HL-60/S4 treated with phorbol 12-myristate 13-acetate at 8.2 ng/mL for 4 days and 3 days (cell line): ENCODE results near the gene LCTL.

Source experiments
- in situ Hi-C: fragments of 300-500 bp; cut with MboI; formaldehyde crosslinking; loops from 2 replicates; pipeline ENCODE4 v1.15.0; 2022; ENCODE audit warnings: low sequenced_read_pairs

LCTL gene

GRCh38 chr15:66565741-66566144 is at the start of gene LCTL:
Gene LCTL (minus strand): TSS chr15:66565998. CDS start chr15:66565365, 633 bp downstream.
- in situ Hi-C loops, result no loop called here

- in situ Hi-C loops, result loop anchor here (25.0 kb wide), 1 partner anchor 147 kb away; no protein-coding TSS in a partner anchor
These were observed 49.4 kb upstream of the LCTL start for GRCh38 chr15:66614951-66615760.

- in situ Hi-C loops, result loop anchor here (25.0 kb wide), 1 partner anchor 148 kb away; no protein-coding TSS in a partner anchor
These were observed 48.7 kb upstream of the LCTL start for GRCh38 chr15:66614456-66614855.

GRCh38 chr15:66613743-66614142 is 47.9 kb upstream of the LCTL start:
- in situ Hi-C loops, result loop anchor here (25.0 kb wide), 1 partner anchor 149 kb away; no protein-coding TSS in a partner anchor

GRCh38 chr15:66611257-66612053 is 45.7 kb upstream of the LCTL start:
- in situ Hi-C loops, result loop anchor here (25.0 kb wide), 1 partner anchor 151 kb away; no protein-coding TSS in a partner anchor

DNA sequence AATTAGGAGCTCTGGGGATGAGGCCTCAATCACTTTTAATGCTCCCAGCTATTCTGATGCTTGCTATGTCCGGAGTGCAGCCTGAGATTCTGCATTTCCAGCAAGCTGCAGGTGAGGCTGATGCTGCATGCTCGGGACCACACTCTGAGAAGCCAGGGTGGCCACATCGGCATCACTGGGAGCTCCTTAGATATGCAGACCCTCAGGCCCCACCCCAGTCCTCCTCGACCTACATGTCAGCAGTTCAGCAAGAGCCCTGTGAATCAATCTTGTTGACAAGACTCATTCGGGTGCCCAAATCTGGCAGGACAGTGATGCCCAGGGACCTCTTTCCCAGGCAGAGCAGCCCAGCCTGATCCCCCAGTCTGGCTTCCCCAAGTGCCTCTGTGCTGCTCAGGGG is 44.1 kb upstream of the LCTL start:
- in situ Hi-C loops, result loop anchor here (10.0 to 25.0 kb wide), 2 partner anchors 152 to 235 kb away; no protein-coding TSS in a partner anchor

DNA sequence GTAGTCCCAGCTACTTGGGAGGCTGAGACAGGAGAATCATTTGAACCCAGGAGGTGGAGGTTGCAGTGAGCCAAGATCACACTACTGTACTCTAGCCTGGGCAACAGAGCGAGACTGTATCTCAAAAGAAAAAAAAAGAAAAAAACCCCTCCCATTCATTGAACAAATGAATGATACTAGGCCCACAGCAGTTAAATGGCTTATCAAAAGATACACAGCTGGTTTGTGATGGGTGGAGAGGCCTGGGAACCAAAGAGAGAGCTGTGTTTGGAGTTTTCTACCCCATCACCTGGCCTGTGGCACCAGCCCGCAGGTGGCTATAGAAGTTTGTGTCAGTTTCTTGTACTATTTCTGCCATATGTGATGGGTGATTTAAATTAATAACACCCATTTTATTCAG is 43.1 kb upstream of the LCTL start:
- in situ Hi-C loops, result loop anchor here (10.0 to 25.0 kb wide), 2 partner anchors 153 to 236 kb away; no protein-coding TSS in a partner anchor

DNA sequence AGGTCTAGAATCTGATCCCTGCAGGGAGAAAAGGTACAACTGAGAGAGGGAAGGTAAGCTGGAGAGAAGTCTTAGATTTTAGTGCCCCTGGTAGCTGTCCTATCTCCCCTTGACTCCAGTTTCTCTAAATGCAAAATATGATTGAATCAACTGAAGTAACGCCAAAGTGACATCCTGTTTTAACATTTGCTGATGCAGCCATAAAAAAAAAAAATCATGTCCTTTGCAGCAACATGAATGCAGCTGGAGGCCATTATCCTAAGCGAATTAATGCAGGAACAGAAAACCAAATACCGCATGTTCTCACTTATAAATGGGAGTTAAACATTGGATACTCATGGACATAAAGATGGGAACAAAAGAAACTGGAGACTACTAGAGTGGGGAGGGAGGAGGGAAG is 42.4 kb upstream of the LCTL start:
- in situ Hi-C loops, result loop anchor here (10.0 to 25.0 kb wide), 2 partner anchors 154 to 237 kb away; no protein-coding TSS in a partner anchor

- in situ Hi-C loops, result loop anchor here (10.0 to 25.0 kb wide), 2 partner anchors 159 to 241 kb away; no protein-coding TSS in a partner anchor
These were observed 37.7 kb upstream of the LCTL start for GRCh38 chr15:66603301-66604179.

DNA sequence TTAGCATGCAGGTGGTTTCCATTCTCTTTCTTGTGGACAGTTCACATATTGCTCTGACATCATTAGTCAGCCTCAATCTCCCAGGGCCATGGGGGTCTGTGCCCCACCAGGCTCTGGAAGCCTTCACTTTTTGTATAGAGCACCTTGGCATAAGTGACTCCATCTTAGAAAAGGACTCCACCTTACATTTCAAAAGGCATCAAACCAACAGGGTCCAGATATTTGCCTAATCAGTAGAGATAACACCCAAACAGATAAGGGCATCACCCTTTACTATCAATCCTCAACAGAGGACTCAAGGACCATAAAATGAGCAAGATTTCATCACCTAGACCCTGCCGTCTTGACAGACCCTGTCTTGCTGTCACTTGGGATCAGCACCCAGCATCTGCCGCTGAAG is 35.7 kb upstream of the LCTL start:
- in situ Hi-C loops, result loop anchor here (10.0 to 25.0 kb wide), 2 partner anchors 161 to 243 kb away; no protein-coding TSS in a partner anchor

DNA sequence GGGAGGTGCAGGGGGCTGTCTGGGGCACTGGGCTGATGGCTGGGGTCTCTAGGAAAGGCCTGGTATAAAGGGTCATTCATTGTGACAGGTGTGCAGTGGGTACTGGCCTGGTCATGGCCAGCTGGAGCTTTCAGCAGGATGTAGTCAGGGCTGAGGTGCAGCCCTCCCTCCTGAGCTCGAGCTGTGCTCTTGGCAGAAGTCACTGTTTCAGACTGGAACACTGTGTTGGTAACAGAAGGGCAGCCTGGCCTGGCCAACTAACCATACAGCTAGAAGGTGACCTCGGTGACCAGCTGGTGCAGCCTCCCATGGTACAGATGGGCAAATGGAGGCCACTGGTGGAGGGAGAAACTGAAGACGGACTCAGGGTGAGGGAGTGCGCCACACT is 34.4 kb upstream of the LCTL start:
- in situ Hi-C loops, result loop anchor here (10.0 to 25.0 kb wide), 2 partner anchors 162 to 245 kb away; no protein-coding TSS in a partner anchor

DNA sequence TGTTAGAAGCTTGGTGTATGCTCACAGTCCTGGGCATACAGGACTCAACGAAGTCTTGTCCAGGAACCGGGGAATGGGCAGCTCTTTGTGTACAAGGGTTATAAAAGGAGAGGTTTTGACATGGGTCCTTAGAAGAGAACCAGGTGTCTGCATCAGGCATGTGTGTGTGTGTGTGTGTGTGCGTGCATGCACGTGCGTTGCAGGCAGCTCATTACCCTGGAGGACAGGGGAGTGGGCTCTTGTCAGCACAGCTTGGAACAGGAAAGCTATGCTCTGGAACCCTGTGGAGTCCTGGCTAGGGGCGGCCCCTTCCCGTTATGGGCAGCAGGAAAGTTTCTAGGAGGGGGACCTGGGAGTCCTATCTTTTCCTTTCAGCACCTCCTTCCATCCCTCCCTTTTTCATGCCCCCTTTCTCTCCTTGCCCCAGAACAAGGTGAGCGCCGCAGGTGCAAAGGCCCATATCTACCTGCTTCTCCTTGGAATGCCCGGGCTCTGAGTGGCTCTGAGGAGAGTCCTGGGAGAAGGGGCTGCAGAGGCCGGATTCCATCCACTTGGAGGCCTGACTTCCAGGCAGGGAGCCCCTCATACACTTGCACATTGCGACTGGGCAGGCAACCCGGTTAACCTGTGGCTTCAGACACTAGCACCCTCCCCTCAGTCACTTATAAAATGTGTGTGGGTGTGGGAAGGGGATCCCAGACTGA is 33.9 kb upstream of the LCTL start:
- in situ Hi-C loops, result loop anchor here (10.0 to 25.0 kb wide), 2 partner anchors 163 to 245 kb away; no protein-coding TSS in a partner anchor

GRCh38 chr15:66598095-66598815 is 32.5 kb upstream of the LCTL start:
- in situ Hi-C loops, result no loop called here

DNA sequence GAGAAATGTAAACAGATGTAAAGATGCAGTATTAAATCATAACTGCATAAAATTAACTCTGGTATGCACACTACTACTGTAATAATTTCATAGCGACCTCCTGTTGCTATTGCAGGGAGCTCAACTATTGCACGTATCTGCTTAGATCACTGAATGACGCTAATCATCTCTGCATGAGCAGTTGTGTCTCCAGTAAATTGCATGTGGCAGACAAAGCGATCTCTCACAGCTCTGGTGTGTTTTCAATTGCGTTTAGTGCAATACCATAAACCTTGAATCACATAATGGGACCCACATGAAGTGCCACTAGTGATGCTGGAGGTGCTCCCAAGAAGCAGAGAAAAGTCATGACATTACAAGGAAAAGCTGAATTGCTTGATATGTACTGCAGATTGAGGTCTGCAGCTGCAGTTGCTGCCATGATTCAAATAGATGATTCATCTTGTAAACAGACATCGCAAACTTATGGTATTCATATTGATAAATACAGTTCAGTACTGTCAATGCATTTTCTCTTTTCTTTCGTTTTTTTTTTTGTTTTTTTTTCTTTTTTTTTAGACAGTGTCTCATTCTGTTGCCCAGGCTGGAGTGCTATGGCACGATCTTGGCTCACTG is 30.2 kb upstream of the LCTL start:
- in situ Hi-C loops, result no loop called here

- in situ Hi-C loops, result no loop called here
These were observed 29.5 kb upstream of the LCTL start for GRCh38 chr15:66595332-66595731.

DNA sequence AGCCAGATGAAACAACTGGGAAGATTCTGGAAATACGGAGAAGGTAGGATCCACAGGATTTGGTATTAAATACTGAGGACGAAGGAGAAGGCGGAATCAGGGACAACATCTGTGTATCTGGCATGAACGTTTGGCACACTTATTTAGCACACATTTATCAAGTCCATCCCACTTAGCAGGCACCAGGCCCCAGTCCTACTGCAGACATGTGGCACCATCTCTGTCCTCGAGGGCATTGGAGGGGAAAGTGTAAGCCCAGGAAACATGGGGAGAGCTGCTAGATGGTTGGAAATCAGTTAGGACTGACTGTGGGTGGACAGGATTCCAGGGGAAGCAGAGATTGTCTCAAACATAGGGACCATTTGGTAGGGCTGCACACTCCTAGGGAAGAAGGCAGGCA is 29.0 kb upstream of the LCTL start:
- in situ Hi-C loops, result no loop called here

- in situ Hi-C loops, result no loop called here
These were observed 28.5 kb upstream of the LCTL start for GRCh38 chr15:66594344-66594743.

- in situ Hi-C loops, result no loop called here
These were observed 27.5 kb upstream of the LCTL start for GRCh38 chr15:66593219-66593780.
